ENCODE data around the gene FBXO21. TPM values are rescaled to one million over a fixed set of nuclear protein-coding genes. Genes with fewer than 3 reads are reported as not detected.

Gene FBXO21
- total and polyA plus RNA-seq, 2 of the 4 experiments (the other 2 are of a cell fraction): 43.6 to 56.6 TPM

DNA sequence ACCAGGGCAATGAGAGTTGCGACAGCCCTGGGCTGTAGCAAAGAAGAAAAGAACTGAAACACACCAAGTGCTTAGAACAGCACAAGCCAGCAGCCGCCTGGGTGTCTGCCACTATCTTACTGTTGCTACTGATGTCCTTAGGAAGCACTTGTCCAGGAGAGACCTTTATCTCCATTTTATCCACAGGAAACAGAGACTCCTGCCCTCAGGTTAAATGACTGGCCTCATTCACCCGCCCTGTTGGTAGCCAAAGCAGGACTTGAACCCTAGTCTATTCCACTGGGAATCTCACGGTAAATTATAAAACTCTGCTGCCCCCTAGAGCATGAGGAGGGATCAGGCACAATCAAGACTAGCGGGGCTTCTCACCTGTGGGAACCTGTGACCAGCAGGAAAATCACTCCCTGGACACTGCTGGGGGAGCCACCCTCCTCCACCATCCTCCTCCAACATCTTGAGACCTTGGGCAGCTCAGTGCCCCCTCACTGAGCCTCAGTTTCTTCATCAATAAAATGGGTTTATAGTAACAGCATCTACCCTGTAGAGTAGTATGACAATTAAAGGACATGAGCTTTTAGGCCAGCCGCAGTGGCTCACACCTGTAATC, 70.6 kb downstream of the FBXO21 start:
- Histone ChIP-seq H2BK15ac (ENCODE audit: low read depth, low read length) (no peak overlapping the region), H3K14ac (replicated peaks; ENCODE audit: low read depth, low read length) (no peak overlapping the region), H3K4me2 (ENCODE audit: low read depth, low read length) (no peak overlapping the region), H3K36me3 (ENCODE audit: control insufficient read depth, insufficient read depth, low read length) (no peaks in the 10 kb centered on the region), H2AFZ (replicated peaks; ENCODE audit: low read length, poor library complexity) (no peak overlapping the region), H2AK5ac (ENCODE audit: low read depth, low read length) (no peak overlapping the region), H3K79me1 (ENCODE audit: low read depth in 1 of 2, low read length in 2 of 2) (no peaks in the 10 kb centered on the region), H3K9me3 (ENCODE audit: control insufficient read depth, insufficient read depth, low read length) (no peaks in the 10 kb centered on the region), H3K27me3 (ENCODE audit: control insufficient read depth, insufficient read depth, low read length) (peaks cover 4% of the 10 kb centered on the region; the same call in 1 of the 2 replicates), H3K9me1 (ENCODE audit: insufficient read depth, low read length) (no peaks in the 10 kb centered on the region), H3K4me1 (ENCODE audit: control insufficient read depth, insufficient read depth, low read length) (no peaks in the 10 kb centered on the region), H3K4me3 (ENCODE audit: insufficient read depth, low read depth, low read length) (no peak overlapping the region), H2BK120ac (ENCODE audit: low read depth, low read length) (no peak overlapping the region), H3K4ac (ENCODE audit: low read depth, low read length) (no peak overlapping the region), H3K27ac (ENCODE audit: insufficient read depth, low read length) (no peak overlapping the region), H3K18ac (ENCODE audit: low read depth, low read length) (no peak overlapping the region), H4K5ac (ENCODE audit: low read depth, low read length) (no peak overlapping the region), H2BK20ac (ENCODE audit: low read depth, low read length) (no peak overlapping the region), H2BK5ac (ENCODE audit: low read depth, low read length, poor library complexity, severe bottlenecking) (no peak overlapping the region), H4K91ac (ENCODE audit: insufficient read depth, low read depth, low read length) (no peak overlapping the region), H2AK9ac (replicated peaks; ENCODE audit: low read depth, low read length, poor library complexity) (peak overlapping the region; percentile 39), H4K8ac (ENCODE audit: low read depth in 2 of 2, low read length in 2 of 2) (no peak overlapping the region), H3K56ac (ENCODE audit: extremely low read depth, insufficient read depth, low read length) (no peak overlapping the region), H4K20me1 (ENCODE audit: insufficient read depth, low read length) (no peaks in the 10 kb centered on the region), H3K9ac (ENCODE audit: low read depth, low read length) (no peak overlapping the region), H3K23ac (ENCODE audit: low read depth, low read length) (no peak overlapping the region)
- in situ Hi-C loops (cut with MboI; ENCODE audit: low sequenced_read_pairs) (loop anchor here (5.0 kb wide), 1 partner anchor 417 kb away; no protein-coding TSS in a partner anchor), dilution Hi-C loops (cut with HindIII; ENCODE audit: low sequenced_read_pairs, unreplicated experiment) (no loop called here), intact Hi-C loops (cut with micrococcal nuclease) (loop anchor here (1.0 kb wide), 2 partner anchors 94 to 416 kb away; no protein-coding TSS in a partner anchor)
- no peak for DNase-seq
- POLR2A ChIA-PET (ENCODE audit: unreplicated experiment): no interaction called here
- WGBS, 2 experiments (ENCODE audit: extremely low coverage in 2 of 2, insufficient read length in 1 of 2): 50% methylated on average over 1 of the region's 6 CpGs; no CpG with 5 or more reads in 1 of the 2 experiments
- CTCF ChIA-PET: interaction anchor here (0.6 kb wide), 2 partner anchors 36 to 44 kb away, joined by 3 read pairs; no protein-coding TSS in a partner anchor
- 0 out of 2 replicates have a peak, but pooled peaks have one; percentile 49 for ATAC-seq (ENCODE audit: low read depth)
- no TSS peak for BruUV-seq (replicated peaks)
- TF ChIP-seq FOS (IDR thresholded peaks at IDR 0.05; ENCODE audit: low read depth, low read length): no peak
- TF ChIP-seq, protein P1, sequence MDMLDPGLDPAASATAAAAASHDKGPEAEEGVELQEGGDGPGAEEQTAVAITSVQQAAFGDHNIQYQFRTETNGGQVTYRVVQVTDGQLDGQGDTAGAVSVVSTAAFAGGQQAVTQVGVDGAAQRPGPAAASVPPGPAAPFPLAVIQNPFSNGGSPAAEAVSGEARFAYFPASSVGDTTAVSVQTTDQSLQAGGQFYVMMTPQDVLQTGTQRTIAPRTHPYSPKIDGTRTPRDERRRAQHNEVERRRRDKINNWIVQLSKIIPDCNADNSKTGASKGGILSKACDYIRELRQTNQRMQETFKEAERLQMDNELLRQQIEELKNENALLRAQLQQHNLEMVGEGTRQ (IDR thresholded peaks at IDR 0.05; ENCODE audit: low read depth, low read length): no peak
- no peak for TF ChIP-seq MXI1 (IDR thresholded peaks at IDR 0.05; ENCODE audit: borderline replicate concordance, low read depth, low read length)
- peak; percentile 62 for TF ChIP-seq RAD21 (IDR thresholded peaks at IDR 0.05; ENCODE audit: low read length)
- peak; percentile 43 for TF ChIP-seq SMC3 (IDR thresholded peaks at IDR 0.05; ENCODE audit: low read depth, low read length)
- TF ChIP-seq, protein P2, sequence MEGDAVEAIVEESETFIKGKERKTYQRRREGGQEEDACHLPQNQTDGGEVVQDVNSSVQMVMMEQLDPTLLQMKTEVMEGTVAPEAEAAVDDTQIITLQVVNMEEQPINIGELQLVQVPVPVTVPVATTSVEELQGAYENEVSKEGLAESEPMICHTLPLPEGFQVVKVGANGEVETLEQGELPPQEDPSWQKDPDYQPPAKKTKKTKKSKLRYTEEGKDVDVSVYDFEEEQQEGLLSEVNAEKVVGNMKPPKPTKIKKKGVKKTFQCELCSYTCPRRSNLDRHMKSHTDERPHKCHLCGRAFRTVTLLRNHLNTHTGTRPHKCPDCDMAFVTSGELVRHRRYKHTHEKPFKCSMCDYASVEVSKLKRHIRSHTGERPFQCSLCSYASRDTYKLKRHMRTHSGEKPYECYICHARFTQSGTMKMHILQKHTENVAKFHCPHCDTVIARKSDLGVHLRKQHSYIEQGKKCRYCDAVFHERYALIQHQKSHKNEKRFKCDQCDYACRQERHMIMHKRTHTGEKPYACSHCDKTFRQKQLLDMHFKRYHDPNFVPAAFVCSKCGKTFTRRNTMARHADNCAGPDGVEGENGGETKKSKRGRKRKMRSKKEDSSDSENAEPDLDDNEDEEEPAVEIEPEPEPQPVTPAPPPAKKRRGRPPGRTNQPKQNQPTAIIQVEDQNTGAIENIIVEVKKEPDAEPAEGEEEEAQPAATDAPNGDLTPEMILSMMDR (conservative IDR thresholded peaks at IDR 0.05; ENCODE audit: low read depth, low read length): peak; percentile 57
